ENCODE measurements around the gene TEX264.

DNA sequence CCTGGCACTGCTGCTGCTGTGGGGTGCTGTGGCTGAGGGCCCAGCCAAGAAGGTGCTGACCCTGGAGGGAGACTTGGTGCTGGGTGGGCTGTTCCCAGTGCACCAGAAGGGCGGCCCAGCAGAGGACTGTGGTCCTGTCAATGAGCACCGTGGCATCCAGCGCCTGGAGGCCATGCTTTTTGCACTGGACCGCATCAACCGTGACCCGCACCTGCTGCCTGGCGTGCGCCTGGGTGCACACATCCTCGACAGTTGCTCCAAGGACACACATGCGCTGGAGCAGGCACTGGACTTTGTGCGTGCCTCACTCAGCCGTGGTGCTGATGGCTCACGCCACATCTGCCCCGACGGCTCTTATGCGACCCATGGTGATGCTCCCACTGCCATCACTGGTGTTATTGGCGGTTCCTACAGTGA lies 38.0 kb downstream of the TEX264 start:
- TF ChIP-seq ZNF501 (tag by site-specific recombination; IDR thresholded peaks at IDR 0.05), result no peak
- TF ChIP-seq, protein P1, sequence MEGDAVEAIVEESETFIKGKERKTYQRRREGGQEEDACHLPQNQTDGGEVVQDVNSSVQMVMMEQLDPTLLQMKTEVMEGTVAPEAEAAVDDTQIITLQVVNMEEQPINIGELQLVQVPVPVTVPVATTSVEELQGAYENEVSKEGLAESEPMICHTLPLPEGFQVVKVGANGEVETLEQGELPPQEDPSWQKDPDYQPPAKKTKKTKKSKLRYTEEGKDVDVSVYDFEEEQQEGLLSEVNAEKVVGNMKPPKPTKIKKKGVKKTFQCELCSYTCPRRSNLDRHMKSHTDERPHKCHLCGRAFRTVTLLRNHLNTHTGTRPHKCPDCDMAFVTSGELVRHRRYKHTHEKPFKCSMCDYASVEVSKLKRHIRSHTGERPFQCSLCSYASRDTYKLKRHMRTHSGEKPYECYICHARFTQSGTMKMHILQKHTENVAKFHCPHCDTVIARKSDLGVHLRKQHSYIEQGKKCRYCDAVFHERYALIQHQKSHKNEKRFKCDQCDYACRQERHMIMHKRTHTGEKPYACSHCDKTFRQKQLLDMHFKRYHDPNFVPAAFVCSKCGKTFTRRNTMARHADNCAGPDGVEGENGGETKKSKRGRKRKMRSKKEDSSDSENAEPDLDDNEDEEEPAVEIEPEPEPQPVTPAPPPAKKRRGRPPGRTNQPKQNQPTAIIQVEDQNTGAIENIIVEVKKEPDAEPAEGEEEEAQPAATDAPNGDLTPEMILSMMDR (tag by site-specific recombination; IDR thresholded peaks at IDR 0.05), result no peak
- TF ChIP-seq, protein P2, sequence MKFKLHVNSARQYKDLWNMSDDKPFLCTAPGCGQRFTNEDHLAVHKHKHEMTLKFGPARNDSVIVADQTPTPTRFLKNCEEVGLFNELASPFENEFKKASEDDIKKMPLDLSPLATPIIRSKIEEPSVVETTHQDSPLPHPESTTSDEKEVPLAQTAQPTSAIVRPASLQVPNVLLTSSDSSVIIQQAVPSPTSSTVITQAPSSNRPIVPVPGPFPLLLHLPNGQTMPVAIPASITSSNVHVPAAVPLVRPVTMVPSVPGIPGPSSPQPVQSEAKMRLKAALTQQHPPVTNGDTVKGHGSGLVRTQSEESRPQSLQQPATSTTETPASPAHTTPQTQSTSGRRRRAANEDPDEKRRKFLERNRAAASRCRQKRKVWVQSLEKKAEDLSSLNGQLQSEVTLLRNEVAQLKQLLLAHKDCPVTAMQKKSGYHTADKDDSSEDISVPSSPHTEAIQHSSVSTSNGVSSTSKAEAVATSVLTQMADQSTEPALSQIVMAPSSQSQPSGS (tag by site-specific recombination; IDR thresholded peaks at IDR 0.05; ENCODE audit: low read depth), result no peak
- TF ChIP-seq ZNF24 (tag by site-specific recombination; IDR thresholded peaks at IDR 0.05), result no peak
- TF ChIP-seq, protein P3, sequence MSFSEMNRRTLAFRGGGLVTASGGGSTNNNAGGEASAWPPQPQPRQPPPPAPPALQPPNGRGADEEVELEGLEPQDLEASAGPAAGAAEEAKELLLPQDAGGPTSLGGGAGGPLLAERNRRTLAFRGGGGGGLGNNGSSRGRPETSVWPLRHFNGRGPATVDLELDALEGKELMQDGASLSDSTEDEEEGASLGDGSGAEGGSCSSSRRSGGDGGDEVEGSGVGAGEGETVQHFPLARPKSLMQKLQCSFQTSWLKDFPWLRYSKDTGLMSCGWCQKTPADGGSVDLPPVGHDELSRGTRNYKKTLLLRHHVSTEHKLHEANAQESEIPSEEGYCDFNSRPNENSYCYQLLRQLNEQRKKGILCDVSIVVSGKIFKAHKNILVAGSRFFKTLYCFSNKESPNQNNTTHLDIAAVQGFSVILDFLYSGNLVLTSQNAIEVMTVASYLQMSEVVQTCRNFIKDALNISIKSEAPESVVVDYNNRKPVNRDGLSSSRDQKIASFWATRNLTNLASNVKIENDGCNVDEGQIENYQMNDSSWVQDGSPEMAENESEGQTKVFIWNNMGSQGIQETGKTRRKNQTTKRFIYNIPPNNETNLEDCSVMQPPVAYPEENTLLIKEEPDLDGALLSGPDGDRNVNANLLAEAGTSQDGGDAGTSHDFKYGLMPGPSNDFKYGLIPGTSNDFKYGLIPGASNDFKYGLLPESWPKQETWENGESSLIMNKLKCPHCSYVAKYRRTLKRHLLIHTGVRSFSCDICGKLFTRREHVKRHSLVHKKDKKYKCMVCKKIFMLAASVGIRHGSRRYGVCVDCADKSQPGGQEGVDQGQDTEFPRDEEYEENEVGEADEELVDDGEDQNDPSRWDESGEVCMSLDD (tag by site-specific recombination; IDR thresholded peaks at IDR 0.05), result no peak
- TF ChIP-seq ZNF791 (tag by site-specific recombination; IDR thresholded peaks at IDR 0.05), result no peak
- TF ChIP-seq, protein P4, sequence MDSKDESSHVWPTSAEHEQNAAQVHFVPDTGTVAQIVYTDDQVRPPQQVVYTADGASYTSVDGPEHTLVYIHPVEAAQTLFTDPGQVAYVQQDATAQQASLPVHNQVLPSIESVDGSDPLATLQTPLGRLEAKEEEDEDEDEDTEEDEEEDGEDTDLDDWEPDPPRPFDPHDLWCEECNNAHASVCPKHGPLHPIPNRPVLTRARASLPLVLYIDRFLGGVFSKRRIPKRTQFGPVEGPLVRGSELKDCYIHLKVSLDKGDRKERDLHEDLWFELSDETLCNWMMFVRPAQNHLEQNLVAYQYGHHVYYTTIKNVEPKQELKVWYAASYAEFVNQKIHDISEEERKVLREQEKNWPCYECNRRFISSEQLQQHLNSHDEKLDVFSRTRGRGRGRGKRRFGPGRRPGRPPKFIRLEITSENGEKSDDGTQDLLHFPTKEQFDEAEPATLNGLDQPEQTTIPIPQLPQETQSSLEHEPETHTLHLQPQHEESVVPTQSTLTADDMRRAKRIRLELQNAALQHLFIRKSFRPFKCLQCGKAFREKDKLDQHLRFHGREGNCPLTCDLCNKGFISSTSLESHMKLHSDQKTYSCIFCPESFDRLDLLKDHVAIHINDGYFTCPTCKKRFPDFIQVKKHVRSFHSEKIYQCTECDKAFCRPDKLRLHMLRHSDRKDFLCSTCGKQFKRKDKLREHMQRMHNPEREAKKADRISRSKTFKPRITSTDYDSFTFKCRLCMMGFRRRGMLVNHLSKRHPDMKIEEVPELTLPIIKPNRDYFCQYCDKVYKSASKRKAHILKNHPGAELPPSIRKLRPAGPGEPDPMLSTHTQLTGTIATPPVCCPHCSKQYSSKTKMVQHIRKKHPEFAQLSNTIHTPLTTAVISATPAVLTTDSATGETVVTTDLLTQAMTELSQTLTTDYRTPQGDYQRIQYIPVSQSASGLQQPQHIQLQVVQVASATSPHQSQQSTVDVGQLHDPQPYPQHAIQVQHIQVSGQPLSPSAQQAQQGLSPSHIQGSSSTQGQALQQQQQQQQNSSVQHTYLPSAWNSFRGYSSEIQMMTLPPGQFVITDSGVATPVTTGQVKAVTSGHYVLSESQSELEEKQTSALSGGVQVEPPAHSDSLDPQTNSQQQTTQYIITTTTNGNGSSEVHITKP (tag by site-specific recombination; IDR thresholded peaks at IDR 0.05), result no peak
- TF ChIP-seq ZFP41 (tag by site-specific recombination; IDR thresholded peaks at IDR 0.05; ENCODE audit: borderline replicate concordance), result no peak
- no peak for TF ChIP-seq ZNF211 (tag by site-specific recombination; IDR thresholded peaks at IDR 0.05; ENCODE audit: low read depth)
- TF ChIP-seq, protein P5, sequence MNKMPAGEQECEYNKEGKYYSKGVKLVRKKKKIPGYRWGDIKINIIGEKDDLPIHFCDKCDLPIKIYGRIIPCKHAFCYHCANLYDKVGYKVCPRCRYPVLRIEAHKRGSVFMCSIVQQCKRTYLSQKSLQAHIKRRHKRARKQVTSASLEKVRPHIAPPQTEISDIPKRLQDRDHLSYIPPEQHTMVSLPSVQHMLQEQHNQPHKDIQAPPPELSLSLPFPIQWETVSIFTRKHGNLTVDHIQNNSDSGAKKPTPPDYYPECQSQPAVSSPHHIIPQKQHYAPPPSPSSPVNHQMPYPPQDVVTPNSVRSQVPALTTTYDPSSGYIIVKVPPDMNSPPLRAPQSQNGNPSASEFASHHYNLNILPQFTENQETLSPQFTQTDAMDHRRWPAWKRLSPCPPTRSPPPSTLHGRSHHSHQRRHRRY (tag by site-specific recombination; IDR thresholded peaks at IDR 0.05), result no peak
- TF ChIP-seq, protein P6, sequence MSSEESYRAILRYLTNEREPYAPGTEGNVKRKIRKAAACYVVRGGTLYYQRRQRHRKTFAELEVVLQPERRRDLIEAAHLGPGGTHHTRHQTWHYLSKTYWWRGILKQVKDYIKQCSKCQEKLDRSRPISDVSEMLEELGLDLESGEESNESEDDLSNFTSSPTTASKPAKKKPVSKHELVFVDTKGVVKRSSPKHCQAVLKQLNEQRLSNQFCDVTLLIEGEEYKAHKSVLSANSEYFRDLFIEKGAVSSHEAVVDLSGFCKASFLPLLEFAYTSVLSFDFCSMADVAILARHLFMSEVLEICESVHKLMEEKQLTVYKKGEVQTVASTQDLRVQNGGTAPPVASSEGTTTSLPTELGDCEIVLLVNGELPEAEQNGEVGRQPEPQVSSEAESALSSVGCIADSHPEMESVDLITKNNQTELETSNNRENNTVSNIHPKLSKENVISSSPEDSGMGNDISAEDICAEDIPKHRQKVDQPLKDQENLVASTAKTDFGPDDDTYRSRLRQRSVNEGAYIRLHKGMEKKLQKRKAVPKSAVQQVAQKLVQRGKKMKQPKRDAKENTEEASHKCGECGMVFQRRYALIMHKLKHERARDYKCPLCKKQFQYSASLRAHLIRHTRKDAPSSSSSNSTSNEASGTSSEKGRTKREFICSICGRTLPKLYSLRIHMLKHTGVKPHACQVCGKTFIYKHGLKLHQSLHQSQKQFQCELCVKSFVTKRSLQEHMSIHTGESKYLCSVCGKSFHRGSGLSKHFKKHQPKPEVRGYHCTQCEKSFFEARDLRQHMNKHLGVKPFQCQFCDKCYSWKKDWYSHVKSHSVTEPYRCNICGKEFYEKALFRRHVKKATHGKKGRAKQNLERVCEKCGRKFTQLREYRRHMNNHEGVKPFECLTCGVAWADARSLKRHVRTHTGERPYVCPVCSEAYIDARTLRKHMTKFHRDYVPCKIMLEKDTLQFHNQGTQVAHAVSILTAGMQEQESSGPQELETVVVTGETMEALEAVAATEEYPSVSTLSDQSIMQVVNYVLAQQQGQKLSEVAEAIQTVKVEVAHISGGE (tag by site-specific recombination; conservative IDR thresholded peaks at IDR 0.05; ENCODE audit: low read depth), result no peak
- TF ChIP-seq YY1 (tag by site-specific recombination; IDR thresholded peaks at IDR 0.05), result no peak
- no peak for TF ChIP-seq ZFHX2 (tag by site-specific recombination; conservative IDR thresholded peaks at IDR 0.05)
